ENCODE data around the gene ZNF774. TPM values are rescaled to one million over a fixed set of nuclear protein-coding genes. Genes with fewer than 3 reads are reported as not detected.
A peak's percentile ranks its signal among the peaks of the same experiment; 100 is the strongest.

The ZNF774 gene
- total RNA-seq, 1 donor from 2014 or later, result 2.1 TPM

DNA sequence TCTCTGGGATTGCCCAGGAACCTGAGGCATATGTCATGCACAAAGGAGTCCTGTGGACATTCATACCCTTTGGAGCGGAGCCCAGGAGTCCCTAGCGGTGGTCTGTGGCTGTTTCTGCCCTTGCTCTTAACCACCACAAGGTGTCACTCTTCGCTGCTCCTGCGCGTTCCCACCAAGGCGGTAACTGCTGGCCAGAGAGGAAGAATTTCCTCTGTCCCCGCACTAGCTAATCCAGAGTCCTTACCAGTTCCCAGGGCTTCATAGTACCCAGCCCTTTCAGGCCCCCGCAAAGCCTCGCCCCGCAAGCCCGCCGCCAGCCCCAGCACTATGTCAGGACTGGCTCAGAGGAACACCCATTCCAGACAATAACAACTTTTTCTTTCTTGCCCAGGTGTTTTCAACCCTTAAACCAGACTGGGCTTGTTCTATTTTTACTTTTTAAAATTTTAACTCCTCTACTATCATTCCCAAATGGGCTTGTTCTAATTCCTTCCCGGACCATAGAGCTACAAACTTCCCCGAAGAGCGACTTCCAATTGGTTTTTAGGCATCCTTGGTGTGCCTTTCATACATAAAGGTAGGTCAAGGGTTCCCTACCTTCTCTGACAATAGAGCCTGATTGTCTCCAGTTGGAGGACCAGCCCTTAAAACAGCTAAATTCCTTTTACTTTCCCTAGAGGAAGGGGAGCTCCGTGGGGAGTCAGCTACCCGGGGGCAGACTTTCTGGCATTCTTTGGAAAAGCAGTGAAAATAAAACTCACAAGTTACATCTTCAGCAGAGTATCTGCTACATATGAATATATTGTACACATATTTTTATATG, 31.8 kb upstream of the ZNF774 start:
- Histone ChIP-seq H3K27me3 (ENCODE audit: control insufficient read depth in 3 of 3, insufficient read depth in 3 of 3, low read length in 3 of 3) (no peaks in the 10 kb centered on the region), H3K4me1 (ENCODE audit: control insufficient read depth in 3 of 3, insufficient read depth in 3 of 3, low read length in 3 of 3) (peaks cover 16 to 17% (median 17%) of the 10 kb centered on the region in 3 donors), H3K4me3 (ENCODE audit: low read length in 3 of 3) (peak overlapping the region; percentile 22 to 39 (median 29)), H3K36me3 (ENCODE audit: control insufficient read depth in 3 of 3, insufficient read depth in 3 of 3, low read length in 3 of 3) (no peaks in the 10 kb centered on the region), H3K27ac (ENCODE audit: low read depth, low read length) (no peak overlapping the region), H3K9ac (ENCODE audit: low read depth in 1 of 3, low read length in 3 of 3) (peak overlapping the region; percentile 53 to 79 (median 58)), H3K9me3 (ENCODE audit: control insufficient read depth in 3 of 3, low read length in 3 of 3) (no peaks in the 10 kb centered on the region)

DNA sequence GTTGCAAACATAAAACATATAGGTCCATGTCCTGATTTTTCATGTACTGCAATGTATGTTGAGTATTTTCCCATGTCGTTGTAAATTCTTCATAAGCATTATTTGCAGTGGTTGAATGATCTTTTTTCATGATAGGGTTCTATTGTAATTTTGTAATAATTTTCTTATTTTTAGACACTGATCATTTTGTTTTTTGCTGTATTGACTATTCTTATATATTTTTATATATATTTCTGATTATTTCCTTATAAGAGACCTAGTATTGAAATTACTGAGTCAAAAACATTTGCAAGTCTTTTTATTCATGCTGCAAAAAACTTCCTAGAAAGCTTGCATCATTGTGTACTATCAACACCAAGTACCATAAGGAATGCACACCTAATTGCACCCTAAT, 31.2 kb upstream of the ZNF774 start:
- Histone ChIP-seq H3K4me3 (ENCODE audit: low read length in 3 of 3) (no peak overlapping the region), H3K9ac (ENCODE audit: low read depth in 1 of 3, low read length in 3 of 3) (no peak overlapping the region), H3K27me3 (ENCODE audit: control insufficient read depth in 3 of 3, insufficient read depth in 3 of 3, low read length in 3 of 3) (no peaks in the 10 kb centered on the region), H3K4me1 (ENCODE audit: control insufficient read depth in 3 of 3, insufficient read depth in 3 of 3, low read length in 3 of 3) (peaks cover 10 to 13% (median 12%) of the 10 kb centered on the region in 3 donors), H3K9me3 (ENCODE audit: control insufficient read depth in 3 of 3, low read length in 3 of 3) (no peaks in the 10 kb centered on the region), H3K36me3 (ENCODE audit: control insufficient read depth in 3 of 3, insufficient read depth in 3 of 3, low read length in 3 of 3) (no peaks in the 10 kb centered on the region), H3K27ac (ENCODE audit: low read depth, low read length) (no peak overlapping the region)

DNA sequence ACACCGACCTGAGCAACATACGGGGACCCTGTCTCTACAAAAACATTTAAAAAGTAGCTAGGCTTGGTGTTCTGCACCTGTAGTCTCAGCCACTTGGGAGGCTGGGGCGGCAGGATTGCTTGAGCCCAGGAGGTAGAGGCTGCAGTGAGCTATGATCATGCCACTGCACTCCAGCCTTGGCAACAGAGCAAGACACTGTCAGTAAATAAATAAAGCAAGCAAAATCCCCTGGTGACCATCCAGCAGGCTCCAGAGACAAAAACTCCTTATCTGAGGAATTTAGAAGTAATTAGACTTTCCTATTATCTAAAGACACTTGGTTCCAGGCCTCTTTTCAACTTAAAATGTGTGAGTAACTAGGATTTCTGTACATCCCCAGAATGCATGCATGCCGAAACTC, 29.5 kb upstream of the ZNF774 start:
- no peak overlapping the region for H3K27ac ChIP-seq (ENCODE audit: low read depth, low read length)
- no peaks in the 10 kb centered on the region for H3K36me3 ChIP-seq (ENCODE audit: control insufficient read depth in 3 of 3, insufficient read depth in 3 of 3, low read length in 3 of 3)
- H3K4me1 ChIP-seq (ENCODE audit: control insufficient read depth in 3 of 3, insufficient read depth in 3 of 3, low read length in 3 of 3), result peaks cover 5 to 9% (median 8%) of the 10 kb centered on the region in 3 donors
- no peaks in the 10 kb centered on the region for H3K9me3 ChIP-seq (ENCODE audit: control insufficient read depth in 3 of 3, low read length in 3 of 3)
- H3K27me3 ChIP-seq (ENCODE audit: control insufficient read depth in 3 of 3, insufficient read depth in 3 of 3, low read length in 3 of 3), result no peaks in the 10 kb centered on the region
- no peak overlapping the region for H3K9ac ChIP-seq (ENCODE audit: low read depth in 1 of 3, low read length in 3 of 3)
- H3K4me3 ChIP-seq (ENCODE audit: low read length in 3 of 3), result no peak overlapping the region

DNA sequence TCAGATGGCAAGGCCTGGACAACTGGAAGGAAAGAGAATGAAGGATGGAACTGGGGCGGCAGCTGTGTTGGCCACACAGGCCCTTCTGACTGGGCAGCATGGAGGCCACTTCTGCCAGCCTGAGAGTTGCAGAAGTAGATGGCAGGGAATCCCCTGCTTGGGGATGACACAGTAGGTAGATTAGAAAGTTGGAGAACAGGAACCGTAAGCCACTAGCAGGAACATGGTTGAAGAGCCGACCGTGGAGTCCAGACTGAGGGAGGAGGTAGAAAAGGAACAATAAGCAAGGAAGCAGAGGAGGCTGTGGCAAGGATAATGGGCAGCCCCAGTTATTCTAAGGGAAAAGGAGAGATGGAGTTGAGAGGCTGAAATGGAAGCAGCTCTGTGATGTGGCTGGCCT, 26.4 kb upstream of the ZNF774 start:
- Histone ChIP-seq H3K27ac (ENCODE audit: low read depth, low read length) (no peak overlapping the region), H3K4me3 (ENCODE audit: low read length in 3 of 3) (no peak overlapping the region), H3K9ac (ENCODE audit: low read depth in 1 of 3, low read length in 3 of 3) (no peak overlapping the region), H3K9me3 (ENCODE audit: control insufficient read depth in 3 of 3, low read length in 3 of 3) (no peaks in the 10 kb centered on the region), H3K36me3 (ENCODE audit: control insufficient read depth in 3 of 3, insufficient read depth in 3 of 3, low read length in 3 of 3) (no peaks in the 10 kb centered on the region), H3K27me3 (ENCODE audit: control insufficient read depth in 3 of 3, insufficient read depth in 3 of 3, low read length in 3 of 3) (no peaks in the 10 kb centered on the region), H3K4me1 (ENCODE audit: control insufficient read depth in 3 of 3, insufficient read depth in 3 of 3, low read length in 3 of 3) (no peaks in the 10 kb centered on the region)

DNA sequence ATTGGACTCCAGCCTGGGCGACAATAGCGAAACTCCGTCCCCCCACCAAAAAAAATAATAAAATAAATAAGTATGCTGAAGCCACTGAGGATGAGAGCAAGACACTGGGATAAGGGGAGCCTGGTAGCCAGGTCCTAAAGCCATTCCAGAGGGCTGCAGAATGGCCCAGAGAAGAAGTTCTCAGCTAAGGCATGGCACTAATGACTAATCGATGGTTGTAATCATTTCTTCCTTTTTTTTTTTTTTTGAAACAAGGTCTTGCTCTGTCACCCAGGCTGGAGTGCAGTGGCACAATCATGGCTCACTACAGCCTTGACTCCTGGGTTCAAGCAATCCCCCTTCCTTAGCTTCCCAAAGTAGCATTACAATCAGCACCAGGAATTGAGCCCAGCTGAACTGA, 25.6 kb upstream of the ZNF774 start:
- Histone ChIP-seq H3K36me3 (ENCODE audit: control insufficient read depth in 3 of 3, insufficient read depth in 3 of 3, low read length in 3 of 3) (no peaks in the 10 kb centered on the region), H3K27ac (ENCODE audit: low read depth, low read length) (no peak overlapping the region), H3K9ac (ENCODE audit: low read depth in 1 of 3, low read length in 3 of 3) (no peak overlapping the region), H3K4me1 (ENCODE audit: control insufficient read depth in 3 of 3, insufficient read depth in 3 of 3, low read length in 3 of 3) (no peaks in the 10 kb centered on the region), H3K9me3 (ENCODE audit: control insufficient read depth in 3 of 3, low read length in 3 of 3) (no peaks in the 10 kb centered on the region), H3K4me3 (ENCODE audit: low read length in 3 of 3) (no peak overlapping the region), H3K27me3 (ENCODE audit: control insufficient read depth in 3 of 3, insufficient read depth in 3 of 3, low read length in 3 of 3) (no peaks in the 10 kb centered on the region)

DNA sequence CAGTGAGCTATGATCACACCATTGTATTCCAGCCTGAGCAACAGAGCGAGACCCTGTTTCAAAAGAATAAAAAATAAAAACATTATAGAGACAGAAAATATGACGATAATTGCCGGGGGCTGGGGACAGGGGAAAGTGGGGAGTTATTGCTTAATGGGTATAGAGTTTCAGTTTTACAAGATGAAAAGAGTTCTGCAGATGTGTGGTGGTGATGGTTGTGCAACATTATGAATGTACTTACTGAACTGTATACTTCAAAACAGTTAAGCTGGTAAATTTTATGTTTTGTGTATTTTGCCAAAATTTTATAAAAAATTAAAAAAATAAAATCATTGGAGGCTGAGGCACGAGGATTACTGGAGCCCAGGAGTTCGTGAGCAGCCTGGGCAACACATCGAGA, 24.8 kb upstream of the ZNF774 start:
- H3K4me1 ChIP-seq (ENCODE audit: control insufficient read depth in 3 of 3, insufficient read depth in 3 of 3, low read length in 3 of 3), result no peaks in the 10 kb centered on the region
- H3K9me3 ChIP-seq (ENCODE audit: control insufficient read depth in 3 of 3, low read length in 3 of 3), result no peaks in the 10 kb centered on the region
- no peaks in the 10 kb centered on the region for H3K27me3 ChIP-seq (ENCODE audit: control insufficient read depth in 3 of 3, insufficient read depth in 3 of 3, low read length in 3 of 3)
- no peak overlapping the region for H3K4me3 ChIP-seq (ENCODE audit: low read length in 3 of 3)
- H3K9ac ChIP-seq (ENCODE audit: low read depth in 1 of 3, low read length in 3 of 3), result no peak overlapping the region
- H3K36me3 ChIP-seq (ENCODE audit: control insufficient read depth in 3 of 3, insufficient read depth in 3 of 3, low read length in 3 of 3), result no peaks in the 10 kb centered on the region
- H3K27ac ChIP-seq (ENCODE audit: low read depth, low read length), result no peak overlapping the region

DNA sequence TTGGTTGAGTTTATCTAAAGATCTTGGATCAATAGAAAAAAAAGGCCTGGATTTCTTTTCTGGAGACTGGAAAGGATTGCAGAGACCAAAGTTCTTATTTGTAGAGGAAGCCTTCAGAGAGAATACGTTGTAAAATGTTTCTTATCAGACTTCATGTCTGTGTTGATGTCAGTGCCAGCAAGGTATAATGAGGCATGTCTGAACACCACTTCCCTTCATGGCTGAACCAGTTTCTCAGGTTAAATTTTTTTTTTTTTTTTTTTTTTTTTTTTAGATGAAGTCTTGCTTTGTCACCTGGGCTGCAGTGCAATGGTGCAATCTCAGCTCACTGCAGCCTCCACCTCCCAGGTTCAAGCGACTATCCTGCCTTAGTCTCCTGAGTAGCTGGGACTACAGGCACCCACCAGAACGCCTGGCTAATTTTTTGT, 17.8 kb upstream of the ZNF774 start:
- H3K4me1 ChIP-seq (ENCODE audit: control insufficient read depth in 3 of 3, insufficient read depth in 3 of 3, low read length in 3 of 3), result no peaks in the 10 kb centered on the region
- no peak overlapping the region for H3K9ac ChIP-seq (ENCODE audit: low read depth in 1 of 3, low read length in 3 of 3)
- no peak overlapping the region for H3K4me3 ChIP-seq (ENCODE audit: low read length in 3 of 3)
- H3K36me3 ChIP-seq (ENCODE audit: control insufficient read depth in 3 of 3, insufficient read depth in 3 of 3, low read length in 3 of 3), result no peaks in the 10 kb centered on the region
- no peaks in the 10 kb centered on the region for H3K27me3 ChIP-seq (ENCODE audit: control insufficient read depth in 3 of 3, insufficient read depth in 3 of 3, low read length in 3 of 3)
- H3K9me3 ChIP-seq (ENCODE audit: control insufficient read depth in 3 of 3, low read length in 3 of 3), result no peaks in the 10 kb centered on the region
- H3K27ac ChIP-seq (ENCODE audit: low read depth, low read length), result no peak overlapping the region

DNA sequence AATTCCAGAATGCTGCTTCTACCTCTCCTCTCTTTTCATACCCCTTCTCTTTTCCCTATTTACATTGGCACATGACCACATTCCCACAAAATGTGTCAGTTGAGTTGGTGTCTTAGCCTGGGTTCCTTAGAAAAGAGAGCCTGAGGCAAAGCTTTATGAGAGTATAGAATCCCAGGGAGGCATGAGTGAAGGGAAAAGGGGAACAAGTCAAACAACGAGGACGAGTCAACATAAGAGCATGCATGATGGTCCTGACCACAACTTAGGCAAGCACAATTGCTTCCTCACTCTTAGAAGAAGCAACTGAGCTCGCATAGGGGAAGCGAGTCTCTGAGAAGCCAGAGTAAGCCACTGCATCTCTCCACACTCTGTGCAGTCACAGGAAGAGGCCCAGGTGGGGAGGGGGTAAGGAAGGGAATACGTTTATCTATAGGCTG, 15.4 kb upstream of the ZNF774 start:
- Histone ChIP-seq H3K4me1 (ENCODE audit: control insufficient read depth in 3 of 3, insufficient read depth in 3 of 3, low read length in 3 of 3) (no peaks in the 10 kb centered on the region), H3K9ac (ENCODE audit: low read depth in 1 of 3, low read length in 3 of 3) (no peak overlapping the region), H3K4me3 (ENCODE audit: low read length in 3 of 3) (no peak overlapping the region), H3K27me3 (ENCODE audit: control insufficient read depth in 3 of 3, insufficient read depth in 3 of 3, low read length in 3 of 3) (no peaks in the 10 kb centered on the region), H3K27ac (ENCODE audit: low read depth, low read length) (no peak overlapping the region), H3K36me3 (ENCODE audit: control insufficient read depth in 3 of 3, insufficient read depth in 3 of 3, low read length in 3 of 3) (no peaks in the 10 kb centered on the region), H3K9me3 (ENCODE audit: control insufficient read depth in 3 of 3, low read length in 3 of 3) (no peaks in the 10 kb centered on the region)

DNA sequence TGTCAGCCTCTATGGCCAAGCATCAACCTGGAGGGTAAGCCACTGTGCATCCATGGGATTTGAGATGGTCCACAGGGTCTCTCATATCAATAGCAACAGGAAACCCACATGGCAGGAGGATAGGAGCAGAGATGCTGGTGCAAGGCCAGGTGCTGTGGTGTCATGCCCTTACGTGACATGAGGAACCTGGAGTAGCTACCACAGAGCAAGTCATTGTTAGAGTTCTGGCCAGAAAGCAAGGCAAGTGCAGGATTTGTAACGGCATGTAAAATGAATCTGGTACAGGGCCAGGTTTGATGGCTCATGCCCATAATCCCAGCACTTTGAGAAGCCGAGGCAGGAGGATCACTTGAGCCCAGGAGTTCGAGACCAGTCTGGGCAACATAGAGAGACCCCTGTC, 14.8 kb upstream of the ZNF774 start:
- Histone ChIP-seq H3K9ac (ENCODE audit: low read depth in 1 of 3, low read length in 3 of 3) (no peak overlapping the region), H3K4me3 (ENCODE audit: low read length in 3 of 3) (no peak overlapping the region), H3K9me3 (ENCODE audit: control insufficient read depth in 3 of 3, low read length in 3 of 3) (no peaks in the 10 kb centered on the region), H3K27ac (ENCODE audit: low read depth, low read length) (no peak overlapping the region), H3K27me3 (ENCODE audit: control insufficient read depth in 3 of 3, insufficient read depth in 3 of 3, low read length in 3 of 3) (no peaks in the 10 kb centered on the region), H3K36me3 (ENCODE audit: control insufficient read depth in 3 of 3, insufficient read depth in 3 of 3, low read length in 3 of 3) (no peaks in the 10 kb centered on the region), H3K4me1 (ENCODE audit: control insufficient read depth in 3 of 3, insufficient read depth in 3 of 3, low read length in 3 of 3) (no peaks in the 10 kb centered on the region)

DNA sequence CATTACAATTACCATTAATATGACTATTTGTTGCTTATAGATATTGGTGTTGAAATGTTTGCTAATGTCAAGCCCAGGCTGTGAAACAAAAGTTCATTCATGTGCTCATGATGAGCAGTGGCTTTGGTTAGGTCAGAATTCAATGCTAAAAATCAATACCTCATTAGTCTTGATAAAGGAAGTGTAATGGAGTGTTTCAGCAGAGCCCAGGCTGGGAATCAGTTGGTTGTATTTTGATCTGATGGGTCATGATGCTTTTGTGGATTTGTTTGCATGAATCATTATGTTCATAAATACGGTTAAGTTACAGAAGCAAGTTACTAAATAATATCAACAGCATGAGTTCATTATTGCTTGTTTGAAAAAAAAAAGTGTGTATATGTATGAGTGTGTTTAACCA, 13.6 kb upstream of the ZNF774 start:
- no peaks in the 10 kb centered on the region for H3K36me3 ChIP-seq (ENCODE audit: control insufficient read depth in 3 of 3, insufficient read depth in 3 of 3, low read length in 3 of 3)
- H3K9me3 ChIP-seq (ENCODE audit: control insufficient read depth in 3 of 3, low read length in 3 of 3), result no peaks in the 10 kb centered on the region
- no peaks in the 10 kb centered on the region for H3K4me1 ChIP-seq (ENCODE audit: control insufficient read depth in 3 of 3, insufficient read depth in 3 of 3, low read length in 3 of 3)
- H3K9ac ChIP-seq (ENCODE audit: low read depth in 1 of 3, low read length in 3 of 3), result no peak overlapping the region
- no peak overlapping the region for H3K4me3 ChIP-seq (ENCODE audit: low read length in 3 of 3)
- no peaks in the 10 kb centered on the region for H3K27me3 ChIP-seq (ENCODE audit: control insufficient read depth in 3 of 3, insufficient read depth in 3 of 3, low read length in 3 of 3)
- no peak overlapping the region for H3K27ac ChIP-seq (ENCODE audit: low read depth, low read length)
